Mesendoderm (in vitro differentiated cells): Measurements from ENCODE around the gene GUK1. TPM values are rescaled to one million over a fixed set of nuclear protein-coding genes. Genes with fewer than 3 reads are reported as not detected.

Experiments used
- DNase-seq: peaks from one replicate; pipeline ENCODE4 v3.0.0; 2013
- H2AK5ac ChIP-seq: 2 replicates; pipeline ENCODE4 v1.6.1; 2013; ENCODE audit warnings: low read length, inconsistent platforms
- H2BK120ac ChIP-seq: 2 replicates; pipeline ENCODE4 v1.6.1; 2013; ENCODE audit warnings: low read depth, mild to moderate bottlenecking, low read length, moderate library complexity, mixed read lengths
- H2BK15ac ChIP-seq: replicated peaks from 2 replicates; pipeline ENCODE4 v1.6.1; 2013; ENCODE audit warnings: low read depth, mild to moderate bottlenecking, moderate library complexity
- H2BK5ac ChIP-seq: 2 replicates; pipeline ENCODE4 v1.6.1; 2013; ENCODE audit warnings: low read length, inconsistent platforms
- H3K18ac ChIP-seq: 2 replicates; pipeline ENCODE4 v1.6.1; 2013; ENCODE audit warnings: mild to moderate bottlenecking, low read length, mixed read lengths
- H3K23ac ChIP-seq: one replicate; pipeline ENCODE4 v1.6.1; 2013; ENCODE audit warnings: low read length
- H3K27ac ChIP-seq: 2 replicates; pipeline ENCODE4 v1.5.1; 2013; ENCODE audit warnings: low read depth, mild to moderate bottlenecking, inconsistent platforms, low read length, moderate library complexity
- H3K27me3 ChIP-seq: 2 replicates; pipeline ENCODE4 v1.6.1; 2013; ENCODE audit warnings: low read length, control low read depth, mild to moderate bottlenecking, inconsistent platforms; ENCODE audit not compliant: insufficient read depth, poor library complexity
- H3K36me3 ChIP-seq: 2 replicates; pipeline ENCODE4 v1.6.1; 2013; ENCODE audit warnings: low read length, inconsistent platforms; ENCODE audit not compliant: control insufficient read depth, insufficient read depth
- H3K4ac ChIP-seq: one replicate; pipeline ENCODE4 v1.6.1; 2013; ENCODE audit warnings: low read depth, mild to moderate bottlenecking, low read length, moderate library complexity
- H3K4me1 ChIP-seq: 2 replicates; pipeline ENCODE4 v1.6.1; 2013; ENCODE audit warnings: low read depth, low read length, inconsistent platforms; ENCODE audit not compliant: control insufficient read depth
- H3K4me2 ChIP-seq: 2 replicates; pipeline ENCODE4 v1.6.1; 2013; ENCODE audit warnings: low read length
- H3K4me3 ChIP-seq: 2 replicates; pipeline ENCODE4 v1.5.1; 2013; ENCODE audit warnings: mild to moderate bottlenecking, low read length
- H3K56ac ChIP-seq: one replicate; pipeline ENCODE4 v1.6.1; 2013; ENCODE audit warnings: low read length
- H3K79me1 ChIP-seq: 2 replicates; pipeline ENCODE4 v1.6.1; 2013; ENCODE audit warnings: low read length, inconsistent platforms
- H3K79me2 ChIP-seq: 2 replicates; pipeline ENCODE4 v1.6.1; 2013; ENCODE audit warnings: mild to moderate bottlenecking, low read length; ENCODE audit not compliant: control insufficient read depth, insufficient read depth
- H3K9ac ChIP-seq: 2 replicates; pipeline ENCODE4 v1.6.1; 2013; ENCODE audit warnings: low read length, inconsistent platforms
- H4K5ac ChIP-seq: one replicate; pipeline ENCODE4 v1.6.1; 2013; ENCODE audit warnings: low read length
- H4K8ac ChIP-seq: one replicate; pipeline ENCODE4 v1.6.1; 2013; ENCODE audit warnings: low read depth, mild to moderate bottlenecking, control low read depth, low read length, moderate library complexity
- WGBS: extraction: QIAGEN DNeasy Blood & Tissue Kit; methylation state at CpG from one replicate; pipeline ENCODE4 v1.1.7; 2013; ENCODE audit warnings: low lambda C conversion rate, missing lambda C conversion rate; ENCODE audit not compliant: insufficient coverage; ENCODE audit errors: extremely low coverage; 5-methylcytosine and 5-hydroxymethylcytosine counted together
- small RNA-seq: library from polyadenylated mRNA; stranded (forward); fragments of <200 nt; extraction: miRNeasy Mini kit (QIAGEN cat#:217004); gene quantifications from one replicate; pipeline ENCODE3, GENCODE V24; 2013; ENCODE audit not compliant: insufficient read depth

GUK1 gene

DNA sequence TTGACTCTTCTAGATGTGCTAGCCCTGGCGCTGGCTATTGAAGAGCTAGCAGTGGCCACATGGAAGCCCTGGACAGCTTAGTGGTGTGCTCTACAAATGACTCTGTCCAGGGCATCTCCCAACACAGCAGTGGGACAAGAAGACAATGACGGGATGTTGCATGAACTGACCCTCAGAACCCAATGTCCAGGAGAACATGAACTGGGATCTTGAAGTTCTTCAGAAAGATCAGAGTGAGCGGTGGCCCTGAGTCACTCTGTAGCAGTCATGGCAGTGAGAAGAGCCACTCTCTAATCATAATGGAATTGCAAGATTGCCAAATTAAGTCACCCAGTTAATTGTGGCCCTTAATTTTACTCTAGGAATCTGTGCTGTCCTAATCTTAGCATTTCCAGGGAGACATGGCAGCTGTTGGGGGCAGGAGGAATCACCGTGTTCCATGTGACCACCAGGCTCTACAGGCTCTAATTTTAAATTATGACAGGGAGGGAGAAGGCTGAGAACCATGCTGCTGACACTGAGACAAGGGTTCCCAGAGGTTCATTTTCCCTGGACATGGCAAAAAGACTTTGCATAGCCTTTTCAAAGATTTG lies 57.6 kb downstream of the GUK1 start:
- H3K4me2 ChIP-seq: no peak overlapping the region
- H3K4me1 ChIP-seq: no peaks in the 10 kb centered on the region
- H3K27ac ChIP-seq: no peak overlapping the region
- no peak overlapping the region for H2BK15ac ChIP-seq
- no peak overlapping the region for H3K56ac ChIP-seq
- no peak overlapping the region for H3K4ac ChIP-seq
- H2BK5ac ChIP-seq: no peak overlapping the region
- H4K8ac ChIP-seq: no peak overlapping the region
- no peak overlapping the region for H4K5ac ChIP-seq
- no peaks in the 10 kb centered on the region for H3K36me3 ChIP-seq
- no peak overlapping the region for H3K23ac ChIP-seq
- no peak for DNase-seq
- no peaks in the 10 kb centered on the region for H3K27me3 ChIP-seq
- H3K79me2 ChIP-seq: no peaks in the 10 kb centered on the region
- H3K4me3 ChIP-seq: no peak overlapping the region
- no CpG with 5 or more reads among the region's 4 CpGs for WGBS
- H2BK120ac ChIP-seq: no peak overlapping the region
- H2AK5ac ChIP-seq: no peak overlapping the region
- H3K79me1 ChIP-seq: no peaks in the 10 kb centered on the region
- H3K9ac ChIP-seq: no peak overlapping the region
- no peak overlapping the region for H3K18ac ChIP-seq

Small RNAs within 50 kb of the gene (small RNA-seq; reads per million reads assigned to genes)
- not detected for gene AL359510.1
